Measurements from ENCODE around the gene ZNF579.

GRCh38 chr19:55611983-55612645 lies 31.5 kb upstream of the ZNF579 start:
- TF ChIP-seq CTCF (conservative IDR thresholded peaks at IDR 0.05 in 1 of 2, IDR thresholded peaks at IDR 0.05 in 1 of 2; ENCODE audit: extremely low read depth in 1 of 2, insufficient read depth in 1 of 2, low read depth in 1 of 2, low read length in 2 of 2) (no peak), EZH2 (IDR thresholded peaks at IDR 0.05; ENCODE audit: borderline replicate concordance, low read length) (no peak)

Data from mammary epithelial cell (primary cell).